ENCODE results near the gene SPATA16. TPM values are rescaled to one million over a fixed set of nuclear protein-coding genes. Genes with fewer than 3 reads are reported as not detected.

SPATA16 gene
- total and polyA plus RNA-seq, 7 donors, result not detected

GRCh38 chr3:172939651-172940293 is 201.3 kb downstream of the SPATA16 start:
- WGBS, 2 donors, result 72 to 85% methylated on average over 2 of the region's 2 CpGs
- intact Hi-C loops (cut with DNase I), result no loop called here
- Histone ChIP-seq H3K4me1 (no peaks in the 10 kb centered on the region), H3K9me3 (no peaks in the 10 kb centered on the region), H3K27ac (no peak overlapping the region), H3K27me3 (no peaks in the 10 kb centered on the region), H3K4me3 (no peak overlapping the region), H3K36me3 (no peaks in the 10 kb centered on the region)
- TF ChIP-seq POLR2A (IDR thresholded peaks at IDR 0.05), result no peak
- TF ChIP-seq POLR2AphosphoS5 (IDR thresholded peaks at IDR 0.05), result no peak
- no peak for TF ChIP-seq EP300 (IDR thresholded peaks at IDR 0.05)
- TF ChIP-seq CTCF (IDR thresholded peaks at IDR 0.05), result no peak
- DNase-seq, result no peak

- no peaks in the 10 kb centered on the region for H3K9me3 ChIP-seq
- H3K27me3 ChIP-seq, result no peaks in the 10 kb centered on the region
- no peak overlapping the region for H3K4me3 ChIP-seq
- 59 to 78% methylated on average over 4 of the region's 4 CpGs for WGBS, 2 donors
- no peaks in the 10 kb centered on the region for H3K36me3 ChIP-seq
- TF ChIP-seq POLR2A (IDR thresholded peaks at IDR 0.05) (no peak), CTCF (IDR thresholded peaks at IDR 0.05) (no peak), EP300 (IDR thresholded peaks at IDR 0.05) (no peak), POLR2AphosphoS5 (IDR thresholded peaks at IDR 0.05) (no peak)
- H3K27ac ChIP-seq, result no peak overlapping the region
- intact Hi-C loops (cut with DNase I), result no loop called here
- H3K4me1 ChIP-seq, result no peaks in the 10 kb centered on the region
- DNase-seq, result no peak
Observed at GRCh38 chr3:172938788-172939187, 202.2 kb downstream of the SPATA16 start.

DNA sequence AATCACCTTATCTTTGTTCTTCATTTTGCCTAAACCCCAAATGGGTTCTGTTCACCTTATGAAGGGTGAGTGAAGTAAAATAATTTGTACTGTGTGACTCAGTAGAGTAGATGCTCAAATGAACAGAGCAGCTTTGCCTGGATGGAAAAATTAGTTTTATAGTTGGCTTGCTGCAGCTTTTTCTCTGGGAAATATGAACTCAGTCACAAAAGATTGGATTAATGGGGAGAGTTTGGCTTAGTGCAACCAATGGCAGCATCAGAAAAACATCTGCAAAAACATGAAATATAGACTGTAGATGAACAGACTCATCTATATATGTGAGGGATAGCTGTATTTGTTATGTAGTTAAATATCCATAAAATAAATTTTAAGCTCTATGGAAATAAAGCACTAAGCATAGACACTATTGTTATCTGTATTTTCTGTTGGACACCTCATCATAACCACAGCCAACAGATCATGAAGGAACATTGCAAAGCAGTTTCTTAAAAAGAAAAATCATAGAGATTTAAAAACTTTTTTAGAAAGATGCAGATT is 209.2 kb downstream of the SPATA16 start:
- H3K4me3 ChIP-seq, result no peak overlapping the region
- DNase-seq, result no peak
- no peaks in the 10 kb centered on the region for H3K36me3 ChIP-seq
- intact Hi-C loops (cut with DNase I), result no loop called here
- no peaks in the 10 kb centered on the region for H3K9me3 ChIP-seq
- no peak overlapping the region for H3K27ac ChIP-seq
- no peak for TF ChIP-seq CTCF (IDR thresholded peaks at IDR 0.05)
- no peak for TF ChIP-seq POLR2A (IDR thresholded peaks at IDR 0.05)
- TF ChIP-seq EP300 (IDR thresholded peaks at IDR 0.05), result no peak
- no peak for TF ChIP-seq POLR2AphosphoS5 (IDR thresholded peaks at IDR 0.05)
- H3K4me1 ChIP-seq, result no peaks in the 10 kb centered on the region
- H3K27me3 ChIP-seq, result no peaks in the 10 kb centered on the region

DNA sequence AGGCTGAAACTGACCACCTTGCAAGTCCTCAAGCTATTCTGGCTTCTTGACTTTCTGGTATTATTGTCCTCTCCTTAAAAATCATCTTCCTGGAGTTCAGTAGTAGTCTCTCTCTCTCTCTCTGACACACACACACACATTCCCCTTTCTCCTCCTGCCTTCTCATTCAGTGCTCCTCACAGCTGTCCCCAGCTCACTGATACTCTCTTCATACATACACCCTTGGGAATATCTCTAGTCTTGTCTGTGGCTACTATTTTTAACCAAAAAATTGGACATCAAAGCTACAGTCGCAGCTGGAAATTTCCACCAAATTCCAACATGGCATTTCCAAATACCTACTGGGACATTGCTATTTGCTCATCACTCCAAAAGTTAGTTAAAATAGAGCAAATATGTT is 211.6 kb downstream of the SPATA16 start:
- Histone ChIP-seq H3K9me3 (no peaks in the 10 kb centered on the region), H3K4me3 (no peak overlapping the region), H3K27me3 (no peaks in the 10 kb centered on the region), H3K27ac (no peak overlapping the region), H3K4me1 (no peaks in the 10 kb centered on the region), H3K36me3 (no peaks in the 10 kb centered on the region)
- TF ChIP-seq CTCF (IDR thresholded peaks at IDR 0.05) (no peak), EP300 (IDR thresholded peaks at IDR 0.05) (no peak), POLR2AphosphoS5 (IDR thresholded peaks at IDR 0.05) (no peak), POLR2A (IDR thresholded peaks at IDR 0.05) (no peak)
- intact Hi-C loops (cut with DNase I), result no loop called here
- DNase-seq, result no peak
- WGBS, 2 donors, result 84 to 85% methylated on average over 1 of the region's 1 CpG

GRCh38 chr3:172924546-172924945 is 216.5 kb downstream of the SPATA16 start:
- DNase-seq, result no peak
- no peaks in the 10 kb centered on the region for H3K27me3 ChIP-seq
- intact Hi-C loops (cut with DNase I), result no loop called here
- no peaks in the 10 kb centered on the region for H3K9me3 ChIP-seq
- H3K4me1 ChIP-seq, result no peaks in the 10 kb centered on the region
- TF ChIP-seq POLR2A (IDR thresholded peaks at IDR 0.05) (no peak), EP300 (IDR thresholded peaks at IDR 0.05) (no peak), POLR2AphosphoS5 (IDR thresholded peaks at IDR 0.05) (no peak), CTCF (IDR thresholded peaks at IDR 0.05) (no peak)
- no peak overlapping the region for H3K27ac ChIP-seq
- H3K4me3 ChIP-seq, result no peak overlapping the region
- WGBS, 2 donors, result 87 to 95% methylated on average over 3 of the region's 3 CpGs
- no peaks in the 10 kb centered on the region for H3K36me3 ChIP-seq

All from sigmoid colon (tissue), 7 donors.